Right lung (tissue), 5 donors: ENCODE measurements around the gene DNAJC25. TPM values are rescaled to one million over a fixed set of nuclear protein-coding genes. Genes with fewer than 3 reads are reported as not detected.
"Not testable (repeated sequence)": the region's sequence is repeated elsewhere in the genome, so short reads cannot be mapped to it uniquely, and the experiment has no call there.

Experiments
- DNase-seq, 2 donors: peaks; one replicate each; pipeline ENCODE4 v3.0.0-alpha.2; 2013
- polyA plus RNA-seq, 5 donors: library from polyadenylated mRNA; unstranded; fragments of 120-200 nt; gene quantifications; one replicate each; pipeline versions ENCODE4 v1.2.1 to v1.2.3, GENCODE V29; 2013; ENCODE audit warnings: inconsistent platforms in 1 of 5, low replicate concordance in 1 of 5; ENCODE audit not compliant: insufficient read length in 5 of 5, insufficient read depth in 1 of 5

DNAJC25 gene
- polyA plus RNA-seq, 5 donors = 11.2 to 14.8 (median 13.5) TPM

DNA sequence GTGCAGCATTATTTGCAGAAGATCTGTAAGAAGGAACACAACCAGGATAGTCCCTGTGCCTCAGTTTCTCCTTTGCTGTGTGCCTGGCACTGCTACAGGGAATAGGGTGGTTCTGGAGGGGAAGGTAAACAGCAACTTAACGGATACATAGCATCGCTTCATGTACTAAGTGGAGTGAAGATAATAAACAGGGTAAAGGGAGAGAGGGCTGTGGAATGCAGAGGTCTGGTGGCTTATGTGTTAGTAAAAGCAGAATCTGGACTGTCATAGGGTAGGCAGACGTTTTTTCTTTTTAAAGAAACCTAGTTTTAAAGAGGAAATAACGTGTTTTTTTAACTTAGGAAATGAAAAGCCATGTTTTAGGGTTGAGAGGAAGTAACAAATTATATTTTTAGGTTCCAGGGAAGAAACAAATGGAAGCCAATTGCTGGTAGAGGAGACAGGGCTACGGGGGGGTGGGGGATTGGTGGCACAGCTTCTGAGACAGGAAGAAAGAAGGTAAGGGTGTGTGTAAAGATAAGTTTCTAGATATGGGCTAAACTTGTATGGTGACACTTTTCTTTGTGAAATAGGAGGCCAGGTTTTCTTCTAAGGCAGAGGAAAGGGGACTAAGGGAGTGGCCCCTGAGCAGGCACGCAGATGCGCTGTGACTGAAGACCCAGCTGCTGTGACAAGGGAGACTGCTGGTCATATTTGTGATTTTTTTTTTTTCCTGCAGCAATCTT, 31.6 kb downstream of the DNAJC25 start:
- peak in 1 of 2 donors; percentile 3 for DNase-seq

DNA sequence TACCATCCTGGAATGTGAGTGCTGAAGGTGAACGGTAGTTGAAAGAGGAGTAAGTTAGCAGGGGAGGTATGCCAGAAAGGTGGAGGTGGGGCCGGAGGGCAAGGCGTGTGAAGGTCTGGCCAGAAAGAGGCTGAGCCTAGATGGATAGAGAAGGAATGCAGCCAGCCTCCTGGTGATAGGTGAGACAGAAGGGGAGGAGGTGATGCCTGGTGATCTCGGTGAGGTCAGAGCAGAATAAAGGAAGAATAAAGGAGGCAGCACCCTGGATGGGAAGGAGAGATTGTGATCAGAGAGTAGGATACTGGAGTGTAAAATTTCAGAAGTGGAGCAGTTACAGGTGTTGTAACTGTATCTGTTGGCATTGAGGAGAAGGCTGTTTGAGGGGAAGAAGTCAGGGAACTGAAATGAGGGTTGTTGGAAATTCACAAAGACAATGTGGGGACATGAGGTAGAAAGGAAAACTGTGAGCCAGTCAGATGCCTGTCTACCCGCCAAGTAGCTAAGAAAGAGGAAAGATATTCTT, 32.2 kb downstream of the DNAJC25 start:
- no peak for DNase-seq

DNA sequence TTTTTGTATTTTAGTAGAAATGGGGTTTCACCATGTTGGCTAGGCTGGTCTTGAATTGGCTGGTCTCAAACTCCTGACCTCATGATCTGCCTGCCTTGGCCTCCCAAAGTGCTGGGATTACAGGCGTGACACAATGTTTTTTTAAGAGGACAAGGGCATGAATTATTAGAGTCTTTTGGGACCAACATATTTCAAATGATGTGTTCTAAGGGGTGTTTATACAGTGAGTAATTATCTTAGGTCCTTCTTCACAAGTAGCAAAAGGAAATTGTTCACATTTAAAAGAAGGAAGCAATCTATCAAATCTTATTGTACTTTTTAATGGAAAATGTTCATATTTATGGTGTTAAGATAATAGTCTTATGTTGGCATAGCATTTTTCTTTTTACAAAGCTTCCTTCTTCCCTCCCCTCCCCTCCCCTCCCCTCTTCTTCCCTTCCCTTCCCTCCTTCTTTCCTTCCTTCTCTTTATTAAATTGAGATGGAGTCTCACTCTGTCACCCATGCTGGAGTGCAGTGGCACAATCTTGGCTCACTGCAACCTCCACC, 37.0 kb downstream of the DNAJC25 start:
- DNase-seq = no peak

DNA sequence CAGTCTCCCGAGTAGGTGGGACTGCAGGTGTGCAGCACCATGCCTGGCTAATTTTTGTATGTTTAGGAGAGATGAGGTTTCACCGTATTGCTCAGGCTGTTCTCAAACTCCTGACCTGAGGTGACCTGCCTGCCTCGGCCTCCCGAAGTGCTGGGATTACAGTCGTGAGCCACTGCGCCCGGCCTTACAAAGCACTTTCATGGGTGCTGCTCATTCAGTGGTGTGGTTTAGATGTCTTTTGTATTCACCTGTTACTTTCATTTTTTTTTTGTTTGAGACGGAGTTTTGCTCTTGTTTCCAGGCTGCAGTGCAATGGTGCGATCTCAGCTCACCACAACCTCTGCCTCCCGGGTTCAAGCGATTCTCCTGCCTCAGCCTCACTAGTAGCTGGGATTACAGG, 37.5 kb downstream of the DNAJC25 start:
- DNase-seq = not testable (repeated sequence)

DNA sequence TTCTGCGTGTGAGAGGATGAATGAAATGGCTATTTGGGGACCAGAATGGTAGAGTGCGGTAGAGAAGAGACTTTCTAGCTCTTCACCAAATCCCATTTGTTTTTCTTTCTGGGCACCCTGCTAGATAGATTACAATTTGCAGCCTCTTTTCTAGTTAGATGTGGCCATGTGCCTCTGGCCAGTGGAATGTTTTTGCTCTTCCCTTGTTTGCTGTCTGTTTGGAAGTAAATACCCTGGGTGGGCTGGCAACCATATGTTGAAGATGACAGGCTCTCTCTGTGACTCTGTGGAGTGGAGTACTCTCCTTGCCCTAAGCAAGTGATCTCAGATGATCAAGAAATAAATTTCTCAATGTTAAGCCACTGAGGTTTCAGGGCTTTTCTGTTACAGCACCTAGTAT, 43.2 kb downstream of the DNAJC25 start:
- DNase-seq = no peak

DNA sequence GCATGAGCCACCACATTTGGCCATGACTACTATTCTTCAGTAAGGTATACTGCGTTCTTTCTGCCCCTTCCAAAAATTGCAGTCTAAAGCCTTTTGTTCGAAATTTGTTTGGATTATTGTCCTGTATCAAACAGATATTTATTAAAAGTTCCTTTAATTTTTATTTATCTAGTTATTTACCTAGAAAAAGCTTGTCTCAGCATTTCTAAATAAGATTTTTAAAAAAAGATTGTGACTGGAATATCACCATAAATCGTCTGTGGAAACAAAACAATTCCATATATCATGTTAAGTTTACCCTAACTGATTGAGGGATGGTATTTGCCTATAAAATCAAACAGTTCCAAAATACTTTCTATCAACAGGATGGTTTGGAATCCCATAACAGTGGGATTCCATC, 45.0 kb downstream of the DNAJC25 start:
- no peak for DNase-seq

DNA sequence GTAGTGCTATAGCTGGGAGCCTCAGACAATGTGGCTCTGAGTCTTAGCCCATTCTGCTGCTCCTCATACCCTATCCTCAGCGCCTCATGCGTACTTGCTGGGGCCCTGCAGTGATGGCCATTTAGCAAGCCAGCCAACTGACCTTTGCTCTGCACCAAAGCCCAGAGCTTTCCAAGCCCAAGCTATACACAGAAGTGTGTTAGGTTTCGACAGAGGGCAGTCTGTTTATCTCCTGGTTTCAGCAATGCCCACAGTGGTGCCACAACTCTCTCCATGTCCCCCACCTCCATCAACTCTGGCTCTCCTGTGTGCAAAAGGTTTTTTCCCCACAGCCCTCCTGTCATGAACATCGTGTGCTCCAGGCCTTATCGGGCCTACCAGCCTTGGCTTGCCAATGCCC, 47.2 kb downstream of the DNAJC25 start:
- DNase-seq = no peak

DNA sequence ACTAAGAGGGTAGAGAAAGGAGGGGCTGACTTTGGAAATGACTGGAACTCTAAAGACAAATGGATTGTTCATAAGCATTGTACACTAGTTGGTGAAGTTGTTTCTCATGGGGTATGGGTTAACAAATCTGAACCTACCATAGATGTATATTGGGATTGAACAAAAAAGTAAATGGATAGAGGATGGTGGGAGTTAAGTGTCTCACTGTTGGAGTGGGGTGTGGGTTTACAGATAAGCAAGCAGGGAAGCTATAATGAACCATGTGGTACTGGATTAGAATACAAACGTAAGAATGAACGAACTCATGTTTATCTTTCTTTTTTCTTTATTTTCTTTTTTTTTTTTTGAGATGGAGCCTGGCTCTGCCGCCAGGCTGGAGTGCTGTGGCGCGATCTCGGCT, 48.1 kb downstream of the DNAJC25 start:
- no peak for DNase-seq

DNA sequence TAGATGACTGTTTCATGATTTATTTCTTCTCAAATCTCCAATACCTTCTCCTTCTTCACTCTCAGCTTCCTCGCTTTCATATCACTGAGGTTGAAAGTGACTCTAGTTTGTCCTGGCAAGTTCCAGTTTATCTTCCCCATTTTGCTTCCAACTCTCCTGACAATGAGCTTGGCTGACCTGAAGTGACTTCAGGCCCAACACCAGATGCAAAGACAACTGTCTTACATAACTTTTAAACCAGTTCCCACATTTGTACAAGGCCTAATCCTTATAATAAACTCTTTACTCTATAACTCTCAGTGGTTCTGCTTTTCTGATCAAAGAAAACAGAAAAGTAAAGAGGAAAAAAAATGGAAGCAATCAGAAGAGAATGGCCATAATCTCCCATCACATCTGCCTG, 52.3 kb downstream of the DNAJC25 start:
- no peak for DNase-seq

DNA sequence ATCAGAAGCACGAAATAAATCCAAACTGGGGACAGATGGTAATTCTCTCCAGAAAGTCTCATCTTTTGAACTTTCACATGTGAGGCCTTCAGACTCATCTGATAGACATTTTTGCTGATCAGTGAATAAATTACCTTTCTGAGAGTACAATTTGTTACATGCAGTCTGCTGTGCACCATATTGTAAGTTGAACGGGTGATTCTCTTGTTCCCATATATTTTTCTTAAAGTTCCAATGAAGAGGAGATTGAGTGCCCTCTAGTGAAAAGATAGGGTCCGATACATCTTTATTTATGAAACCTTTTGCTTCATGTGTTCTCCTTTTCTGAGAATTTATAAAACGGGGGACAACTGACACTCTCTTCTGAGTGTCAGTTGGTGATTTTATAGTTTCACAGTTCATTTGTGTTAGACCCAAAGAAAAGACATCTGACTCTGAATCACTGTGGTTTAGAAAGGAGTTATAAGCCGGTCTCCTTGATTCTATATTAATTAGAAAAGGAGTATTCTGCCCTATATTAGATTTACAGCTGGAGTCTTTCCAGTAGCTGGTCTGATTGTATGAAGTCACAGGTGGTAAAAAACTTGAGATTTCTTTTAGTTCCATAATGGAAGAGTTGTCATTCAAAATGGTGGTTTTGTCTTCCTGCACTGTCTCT, 60.7 kb downstream of the DNAJC25 start:
- peak in 1 of 2 donors; percentile 23 for DNase-seq

DNA sequence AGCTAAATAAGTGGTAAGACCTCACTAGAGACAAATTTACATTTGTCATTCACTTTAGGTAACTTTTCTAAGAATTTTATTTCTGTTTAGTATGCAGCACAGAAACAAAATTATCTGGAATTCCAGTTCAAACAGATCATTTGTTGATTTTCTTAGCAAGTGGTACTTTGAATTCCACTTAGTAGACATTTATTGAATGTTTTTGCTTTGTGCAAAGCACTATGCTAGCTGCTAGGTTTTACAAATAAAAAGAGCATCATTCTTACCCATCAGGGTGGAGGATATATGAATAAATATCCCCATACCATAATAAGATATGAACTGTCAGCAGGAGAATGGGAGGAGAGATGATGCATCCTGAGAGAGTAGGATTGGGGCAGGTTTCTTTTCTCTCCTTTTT, 65.7 kb downstream of the DNAJC25 start:
- no peak for DNase-seq

DNA sequence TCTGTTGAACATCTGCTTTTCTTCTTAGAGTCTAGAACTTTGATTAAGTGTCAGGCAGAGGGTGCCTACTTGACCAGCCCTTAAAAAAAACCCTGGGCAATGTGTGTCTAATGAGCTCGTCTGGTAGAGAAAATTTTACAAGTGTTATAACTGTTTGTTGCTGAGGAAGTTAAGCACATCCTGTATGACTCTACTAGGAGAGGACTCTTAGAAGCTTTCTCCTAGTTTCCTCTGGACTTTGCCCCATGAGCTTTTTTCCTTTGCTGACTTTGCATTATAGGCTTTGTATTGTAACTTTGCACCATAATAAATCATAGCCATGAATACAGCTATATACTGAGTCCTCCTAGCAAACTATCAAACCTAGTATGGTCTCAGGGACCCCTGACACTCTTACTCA, 69.6 kb downstream of the DNAJC25 start:
- no peak for DNase-seq

Other genes starting within 250 kb of the DNAJC25 start
- 10 to 100 TPM; 70.2 to 92.0 (median 84.9) TPM for gene ECPAS, start 147.0 kb upstream of the DNAJC25 start, polyA plus RNA-seq
- 1 to 10 TPM; 1.8 to 4.4 (median 2.5) TPM for gene ZNF483, start 106.2 kb upstream of the DNAJC25 start, polyA plus RNA-seq
- 100 to 1,000 TPM in 1 of 5 donors, 10 to 100 TPM in 4; 47.1 to 100 (median 93.2) TPM for gene PTGR1, start 31.7 kb upstream of the DNAJC25 start, polyA plus RNA-seq
- 10 to 100 TPM; 64.4 to 92.3 (median 71.3) TPM for gene GNG10, start 30.3 kb downstream of the DNAJC25 start, polyA plus RNA-seq
- under 1 TPM; 0.27 to 0.46 (median 0.43) TPM for gene SHOC1, start 163.6 kb downstream of the DNAJC25 start, polyA plus RNA-seq